GM12872 (cell line): ENCODE results near the gene TDRD3.

ENCODE experiments used
- TF ChIP-seq, protein P1 (sequence below): IDR thresholded peaks from 3 replicates; pipeline ENCODE4 v1.5.1; 2011; ENCODE audit warnings: low read depth, mild to moderate bottlenecking, low read length, moderate library complexity; ENCODE audit not compliant: insufficient read depth

Gene TDRD3

DNA sequence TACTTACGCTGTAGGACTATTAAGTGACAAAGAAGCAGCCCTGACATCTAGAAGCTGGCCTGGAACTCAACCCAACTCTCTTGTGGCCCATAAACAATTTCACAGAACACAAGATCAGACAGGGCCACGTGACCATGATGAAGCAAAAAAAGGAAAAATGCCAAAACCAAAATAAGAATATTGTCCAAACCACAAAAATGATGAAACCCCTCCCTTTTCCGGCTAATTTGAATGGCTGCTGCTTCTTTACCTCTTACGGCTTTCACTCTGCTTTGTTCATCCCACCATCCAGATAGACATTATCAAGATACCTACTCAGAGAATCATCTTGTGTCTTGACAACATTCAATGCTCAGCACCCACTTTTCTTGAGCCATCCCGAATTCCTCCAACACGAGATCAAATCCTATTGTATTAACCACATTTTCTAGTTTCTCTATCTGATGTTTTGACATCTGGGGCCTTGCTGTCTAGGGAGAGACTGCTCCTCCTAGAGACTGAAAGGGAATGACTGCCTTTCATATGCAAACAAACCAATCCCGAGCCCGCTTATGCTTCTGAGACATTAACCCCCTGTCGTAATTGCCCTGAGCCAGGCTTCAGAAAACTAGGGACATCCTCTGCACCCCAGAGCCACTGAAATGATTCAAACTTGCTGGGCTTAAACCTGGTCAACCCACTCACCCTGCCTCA lies 186.3 kb downstream of the TDRD3 start:
- TF ChIP-seq, protein P1, sequence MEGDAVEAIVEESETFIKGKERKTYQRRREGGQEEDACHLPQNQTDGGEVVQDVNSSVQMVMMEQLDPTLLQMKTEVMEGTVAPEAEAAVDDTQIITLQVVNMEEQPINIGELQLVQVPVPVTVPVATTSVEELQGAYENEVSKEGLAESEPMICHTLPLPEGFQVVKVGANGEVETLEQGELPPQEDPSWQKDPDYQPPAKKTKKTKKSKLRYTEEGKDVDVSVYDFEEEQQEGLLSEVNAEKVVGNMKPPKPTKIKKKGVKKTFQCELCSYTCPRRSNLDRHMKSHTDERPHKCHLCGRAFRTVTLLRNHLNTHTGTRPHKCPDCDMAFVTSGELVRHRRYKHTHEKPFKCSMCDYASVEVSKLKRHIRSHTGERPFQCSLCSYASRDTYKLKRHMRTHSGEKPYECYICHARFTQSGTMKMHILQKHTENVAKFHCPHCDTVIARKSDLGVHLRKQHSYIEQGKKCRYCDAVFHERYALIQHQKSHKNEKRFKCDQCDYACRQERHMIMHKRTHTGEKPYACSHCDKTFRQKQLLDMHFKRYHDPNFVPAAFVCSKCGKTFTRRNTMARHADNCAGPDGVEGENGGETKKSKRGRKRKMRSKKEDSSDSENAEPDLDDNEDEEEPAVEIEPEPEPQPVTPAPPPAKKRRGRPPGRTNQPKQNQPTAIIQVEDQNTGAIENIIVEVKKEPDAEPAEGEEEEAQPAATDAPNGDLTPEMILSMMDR, result no peak

DNA sequence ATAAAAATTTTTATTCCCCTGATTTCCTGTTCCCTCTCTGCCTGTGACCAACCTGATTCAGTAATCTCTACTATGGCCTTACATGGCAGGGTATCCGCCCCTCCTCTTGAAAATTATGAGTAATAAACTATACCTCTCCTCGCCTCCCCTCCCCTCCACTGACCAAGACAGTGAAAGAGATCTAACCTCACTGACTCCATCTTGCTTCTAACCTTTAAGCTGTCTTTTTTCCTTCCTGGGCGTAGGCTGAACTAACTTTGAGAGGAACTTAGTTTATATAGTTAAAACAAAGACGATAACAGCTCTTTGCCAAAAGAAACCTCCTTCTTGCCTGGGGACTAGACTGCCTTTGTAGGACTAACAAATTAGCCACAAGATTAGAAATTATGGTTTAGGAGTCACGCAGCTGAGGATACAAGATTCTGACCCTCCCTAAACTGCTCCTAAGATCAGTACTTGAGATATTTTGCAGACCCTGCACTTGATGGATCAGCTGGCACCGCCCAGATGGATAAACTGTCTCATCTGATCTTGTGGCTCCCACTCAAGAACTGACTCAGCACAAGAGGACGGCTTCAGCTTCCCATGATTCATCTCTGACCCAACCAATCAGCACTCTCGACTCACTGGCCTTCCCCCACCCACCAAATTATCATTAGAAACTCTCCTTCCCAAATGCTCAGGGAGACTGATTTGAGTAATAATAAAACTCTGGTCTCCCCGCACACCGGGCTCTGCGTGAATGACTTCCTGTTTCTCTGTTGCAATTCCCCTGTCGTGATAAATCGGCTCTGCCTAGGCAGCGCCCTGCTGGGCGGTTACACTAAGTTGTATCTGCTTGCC lies 187.1 kb downstream of the TDRD3 start:
- TF ChIP-seq, protein P1, result no peak

DNA sequence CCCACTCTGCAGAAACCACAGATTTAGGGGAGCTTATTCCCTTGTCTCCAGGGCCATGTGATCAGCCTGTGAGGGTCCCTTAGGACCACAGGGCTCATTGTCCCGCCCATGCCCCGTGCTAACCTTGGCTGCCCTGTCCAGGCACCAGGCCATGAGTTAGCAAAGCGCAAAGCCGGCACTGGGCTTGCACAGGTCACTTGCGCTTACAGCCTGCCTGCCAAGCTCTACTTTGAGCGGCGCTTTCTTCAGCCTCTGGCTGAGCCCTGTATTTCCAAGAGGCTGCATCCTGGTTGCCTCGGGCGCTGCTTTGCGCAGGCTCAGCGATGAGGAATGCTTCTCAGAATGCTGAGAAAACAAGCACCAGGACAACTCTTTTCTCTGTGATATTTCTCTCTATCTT lies 188.0 kb downstream of the TDRD3 start:
- TF ChIP-seq, protein P1, result no peak

DNA sequence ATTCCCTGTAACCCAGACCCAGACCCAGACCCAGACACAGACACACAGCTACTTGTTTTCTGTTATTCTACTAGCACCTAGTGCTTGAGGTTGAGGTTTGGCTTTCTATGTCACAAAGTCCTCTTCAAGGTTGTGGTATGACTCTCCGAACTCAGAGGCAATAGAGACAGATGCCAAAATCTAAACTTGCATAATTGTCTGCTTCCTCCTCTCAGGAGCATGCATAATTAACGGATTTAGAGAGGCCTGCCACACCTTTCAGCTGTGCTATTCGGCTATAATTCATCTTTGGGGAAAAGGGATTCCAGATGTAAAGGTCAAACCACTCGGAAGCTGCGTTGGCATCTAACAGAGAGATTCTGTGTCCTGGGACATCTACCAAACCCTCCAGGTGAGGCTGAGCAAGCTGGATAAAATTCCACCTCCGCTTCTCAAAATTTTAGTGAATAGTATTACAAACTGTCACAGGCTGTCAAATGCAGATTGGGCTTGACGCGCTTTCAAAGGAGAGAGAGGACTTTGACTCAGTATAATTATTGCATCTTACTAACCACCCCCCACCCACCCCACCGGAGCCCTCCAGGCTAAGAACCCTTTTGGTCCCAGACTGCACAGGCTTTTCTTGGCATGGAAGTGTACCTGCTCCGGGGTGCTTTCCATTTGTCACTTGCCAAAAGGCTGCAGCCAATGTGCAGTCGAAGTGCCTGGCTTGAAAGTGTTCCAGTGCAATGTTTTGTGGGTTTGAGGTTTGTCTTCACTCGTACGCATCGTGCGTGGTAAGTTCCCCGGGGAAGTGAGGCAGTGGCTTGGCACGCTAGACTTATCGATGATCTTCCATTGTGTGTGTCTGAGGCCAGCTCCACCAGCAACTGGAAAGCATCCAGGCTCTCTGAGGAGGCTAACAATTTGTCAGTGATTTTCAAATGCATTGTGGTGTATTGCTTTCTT lies 194.1 kb downstream of the TDRD3 start:
- TF ChIP-seq, protein P1, result no peak

DNA sequence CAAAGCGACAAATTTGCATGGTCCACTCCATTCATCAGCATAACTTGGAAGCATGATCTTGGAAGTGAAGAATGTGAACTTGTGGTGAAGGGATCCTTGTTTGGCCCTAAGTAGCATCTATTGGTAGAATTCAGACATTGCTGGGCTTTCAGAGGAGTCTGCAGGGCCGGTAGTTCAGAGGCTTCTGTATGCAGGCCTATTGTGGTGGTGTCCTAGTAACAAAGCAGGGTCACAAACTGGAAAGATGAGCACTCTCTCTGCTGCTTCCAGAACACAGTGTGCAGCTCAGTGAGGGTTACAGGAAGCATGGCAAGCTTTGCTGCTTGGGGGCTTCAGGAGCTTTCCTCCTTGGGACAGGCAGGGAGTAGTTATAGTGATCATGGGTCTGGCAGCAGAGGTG lies 206.0 kb downstream of the TDRD3 start:
- TF ChIP-seq, protein P1, result no peak

DNA sequence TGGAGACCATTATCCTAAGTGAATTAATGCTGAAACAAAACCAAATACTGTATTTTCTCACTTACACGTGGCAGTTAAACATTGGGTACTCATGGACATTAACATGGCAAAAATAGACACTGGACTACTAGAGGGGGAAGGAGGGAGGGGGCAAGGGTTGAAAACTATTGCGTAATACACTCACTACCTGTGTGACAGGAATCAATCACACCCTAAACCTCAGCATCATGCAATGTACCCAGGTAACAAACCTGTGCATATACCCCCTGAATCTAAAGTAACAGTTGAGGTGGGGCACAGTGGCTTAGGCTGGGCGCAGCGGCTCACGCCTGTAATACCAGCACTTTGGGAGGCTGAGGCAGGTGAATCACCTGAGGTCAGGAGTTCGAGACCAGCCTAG lies 207.0 kb downstream of the TDRD3 start:
- TF ChIP-seq, protein P1, result no peak

DNA sequence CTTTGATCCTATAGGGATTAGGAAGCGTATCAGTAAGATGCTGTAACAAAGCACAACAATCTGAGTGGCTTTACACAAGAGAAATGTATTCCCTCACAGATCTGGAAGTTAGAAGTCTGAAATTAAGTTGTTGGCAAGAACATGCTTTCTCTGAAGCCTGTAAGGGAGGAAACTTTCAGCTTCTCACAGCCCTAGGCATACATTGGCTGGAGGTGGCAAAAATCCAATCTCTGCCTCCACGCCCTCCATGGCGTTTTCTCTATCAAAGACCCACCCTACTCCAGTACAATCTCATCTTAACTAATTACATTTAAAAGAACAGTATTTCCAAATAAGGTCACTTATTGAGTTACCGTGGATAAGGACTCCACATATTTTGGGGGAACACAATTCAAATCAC lies 211.9 kb downstream of the TDRD3 start:
- TF ChIP-seq, protein P1, result no peak
